ENCODE data around the gene FUS. TPM values are rescaled to one million over a fixed set of nuclear protein-coding genes. Genes with fewer than 3 reads are reported as not detected.
A peak's percentile ranks its signal among the peaks of the same experiment; 100 is the strongest.
"Not testable (repeated sequence)": the region's sequence is repeated elsewhere in the genome, so short reads cannot be mapped to it uniquely, and the experiment has no call there.

The FUS gene
- total and polyA plus RNA-seq, 8 donors, result 69.4 to 379 (median 109) TPM

DNA sequence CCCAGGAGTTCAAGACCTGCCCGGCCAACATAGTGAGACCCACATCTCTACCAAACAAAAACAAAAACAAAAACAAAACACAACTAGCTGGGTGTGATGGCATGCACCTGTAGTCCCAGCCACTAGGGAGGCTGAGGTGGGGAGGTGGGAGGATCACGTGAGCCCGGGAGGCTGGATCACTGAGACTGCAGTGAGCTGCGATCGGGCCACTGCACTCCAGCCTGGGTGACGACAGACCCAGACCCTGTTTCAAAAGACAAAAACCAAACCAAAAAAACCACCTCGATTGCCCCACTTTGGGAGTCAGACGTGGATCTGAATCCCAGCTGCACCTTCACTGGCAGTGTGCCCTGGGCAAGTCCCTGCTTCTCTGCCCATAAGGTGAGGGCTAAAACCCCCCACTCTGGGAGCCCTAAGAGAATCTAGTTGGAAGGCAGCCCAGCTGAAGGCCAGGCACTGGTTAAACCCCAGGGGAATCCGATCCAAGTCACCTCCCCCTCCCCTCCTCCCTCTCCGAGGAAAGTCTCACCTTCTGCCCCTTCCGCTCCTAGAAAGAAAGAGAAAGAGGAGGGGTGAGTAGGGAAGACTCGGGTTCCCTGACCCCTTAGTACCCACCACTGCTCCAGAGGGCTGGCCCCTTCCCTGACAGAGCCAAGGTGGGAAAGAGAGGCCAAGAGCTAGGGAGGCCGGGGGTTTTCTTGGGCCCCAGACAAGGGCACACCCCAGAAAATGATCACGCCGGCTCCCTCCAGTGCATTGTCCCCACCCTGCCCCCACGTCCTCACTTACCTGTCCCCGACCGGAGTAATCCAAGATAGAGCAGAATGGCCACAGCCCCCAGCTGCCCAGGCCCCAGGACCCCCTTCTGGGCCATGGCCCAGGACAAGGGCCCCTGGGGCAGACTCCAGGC is 45.1 kb upstream of the FUS start:
- peak overlapping the region; percentile 89 to 98 (median 94) for H3K27ac ChIP-seq
- TF ChIP-seq, protein P1, sequence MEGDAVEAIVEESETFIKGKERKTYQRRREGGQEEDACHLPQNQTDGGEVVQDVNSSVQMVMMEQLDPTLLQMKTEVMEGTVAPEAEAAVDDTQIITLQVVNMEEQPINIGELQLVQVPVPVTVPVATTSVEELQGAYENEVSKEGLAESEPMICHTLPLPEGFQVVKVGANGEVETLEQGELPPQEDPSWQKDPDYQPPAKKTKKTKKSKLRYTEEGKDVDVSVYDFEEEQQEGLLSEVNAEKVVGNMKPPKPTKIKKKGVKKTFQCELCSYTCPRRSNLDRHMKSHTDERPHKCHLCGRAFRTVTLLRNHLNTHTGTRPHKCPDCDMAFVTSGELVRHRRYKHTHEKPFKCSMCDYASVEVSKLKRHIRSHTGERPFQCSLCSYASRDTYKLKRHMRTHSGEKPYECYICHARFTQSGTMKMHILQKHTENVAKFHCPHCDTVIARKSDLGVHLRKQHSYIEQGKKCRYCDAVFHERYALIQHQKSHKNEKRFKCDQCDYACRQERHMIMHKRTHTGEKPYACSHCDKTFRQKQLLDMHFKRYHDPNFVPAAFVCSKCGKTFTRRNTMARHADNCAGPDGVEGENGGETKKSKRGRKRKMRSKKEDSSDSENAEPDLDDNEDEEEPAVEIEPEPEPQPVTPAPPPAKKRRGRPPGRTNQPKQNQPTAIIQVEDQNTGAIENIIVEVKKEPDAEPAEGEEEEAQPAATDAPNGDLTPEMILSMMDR (IDR thresholded peaks at IDR 0.05), result peak in 1 of 4 donors; percentile 15
- H3K27me3 ChIP-seq, result no peaks in the 10 kb centered on the region
- peak; percentile 47 to 55 (median 49) for ATAC-seq
- no peaks in the 10 kb centered on the region for H3K9me3 ChIP-seq
- H3K4me3 ChIP-seq, result peak overlapping the region; percentile 56 to 87 (median 72)
- DNase-seq, result peak in 5 of 6 donors; percentile 74 to 87 (median 79)
- intact Hi-C loops (cut with DNase I), result no loop called here
- no peak for FAIRE-seq
- WGBS, 2 donors, result 6 to 9% methylated on average over 16 to 18 of the region's 18 CpGs
- H3K4me1 ChIP-seq, result peaks cover 30 to 53% (median 49%) of the 10 kb centered on the region in 3 donors
- H3K36me3 ChIP-seq, result peaks cover 0 to 11% (median 6%) of the 10 kb centered on the region in 3 donors

DNA sequence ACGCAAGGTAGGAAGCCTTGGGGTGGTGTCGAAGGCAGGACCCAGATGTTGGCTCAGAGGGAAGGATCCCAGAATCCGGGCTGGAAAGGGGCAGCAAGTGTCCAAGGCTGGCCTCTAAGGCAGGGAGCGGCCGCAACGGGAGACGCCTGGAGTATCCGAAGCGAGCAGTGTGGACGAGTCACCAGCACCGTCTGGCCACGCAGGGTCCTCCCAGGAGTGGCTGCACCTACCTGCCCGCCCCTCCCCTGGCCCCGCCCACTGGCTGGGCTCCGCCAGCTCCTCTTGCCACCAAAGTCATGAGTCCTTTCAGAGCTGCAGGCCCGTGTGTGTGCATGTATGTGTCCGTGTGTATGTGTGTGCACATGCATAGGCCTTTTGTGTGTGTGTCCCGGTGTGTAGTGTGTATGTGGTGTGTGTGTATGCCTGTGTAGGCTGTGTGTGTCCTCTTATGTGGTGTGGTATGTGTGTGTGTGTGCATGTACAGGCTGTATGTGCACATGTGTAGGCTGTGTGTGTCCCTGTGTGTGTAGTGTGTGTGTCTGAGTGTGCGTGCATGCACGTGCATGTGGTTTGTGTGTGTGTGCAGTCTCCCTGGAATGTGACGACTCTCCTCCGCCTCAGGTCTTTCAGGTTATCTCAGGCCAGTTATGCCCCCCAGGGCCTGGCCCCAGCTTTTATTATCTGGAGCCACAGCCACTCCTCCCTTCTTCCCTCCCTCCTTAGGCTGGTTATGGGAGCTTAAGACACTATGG is 44.2 kb upstream of the FUS start, which contains the start of gene PRSS8:
Gene PRSS8 (minus strand): TSS at position 193 of the 752 bp plus-strand sequence. CDS start 229 bp downstream, outside the sequence.
- DNase-seq (peak; percentile 93 to 98 (median 94)), ATAC-seq (peak; percentile 61 to 75 (median 74)), FAIRE-seq (no peak)
- TF ChIP-seq, protein P1 (IDR thresholded peaks at IDR 0.05), result no peak
- Histone ChIP-seq H3K27ac (peak within 1 kb of the TSS; percentile 89 to 98 (median 94)), H3K9me3 (no peaks in the 10 kb centered on the region), H3K4me3 (peak within 1 kb of the TSS; percentile 56 to 87 (median 72)), H3K36me3 (peaks cover 0 to 11% (median 6%) of the 10 kb centered on the region in 3 donors), H3K27me3 (no peaks in the 10 kb centered on the region), H3K4me1 (peaks cover 23 to 49% (median 41%) of the 10 kb centered on the region in 3 donors)
- WGBS, 2 donors, result 12 to 20% methylated on average over 22 of the region's 22 CpGs
- intact Hi-C loops (cut with DNase I), result no loop called here

DNA sequence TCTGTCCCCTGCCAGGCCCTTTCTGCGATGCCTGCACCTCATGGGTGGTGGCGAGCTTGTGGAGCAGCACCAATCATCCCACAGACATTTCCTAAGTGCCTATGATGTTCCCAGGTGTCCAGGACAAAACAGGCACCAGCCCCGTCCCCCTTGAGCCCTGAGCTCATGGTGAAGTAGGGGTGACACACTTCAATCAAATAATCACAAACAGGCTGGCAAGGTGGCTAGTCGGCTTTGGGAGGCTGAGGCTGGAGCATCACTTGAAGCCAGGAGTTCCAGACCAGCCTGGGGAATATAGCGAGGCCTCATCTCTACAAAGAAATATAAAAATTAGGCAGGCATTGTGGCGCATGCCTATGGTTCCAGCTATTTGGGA is 43.7 kb upstream of the FUS start:
- FAIRE-seq, result no peak
- intact Hi-C loops (cut with DNase I), result no loop called here
- Histone ChIP-seq H3K36me3 (peaks cover 0 to 11% (median 6%) of the 10 kb centered on the region in 3 donors), H3K27me3 (no peaks in the 10 kb centered on the region), H3K4me1 (peaks cover 24 to 49% (median 42%) of the 10 kb centered on the region in 3 donors), H3K27ac (peak overlapping the region in 1 of 4 donors; percentile 94), H3K9me3 (no peaks in the 10 kb centered on the region), H3K4me3 (no peak overlapping the region)
- 73 to 76% methylated on average over 6 of the region's 6 CpGs for WGBS, 2 donors
- TF ChIP-seq, protein P1 (IDR thresholded peaks at IDR 0.05), result no peak
- no peak for ATAC-seq
- DNase-seq, result peak in 1 of 6 donors; percentile 33

DNA sequence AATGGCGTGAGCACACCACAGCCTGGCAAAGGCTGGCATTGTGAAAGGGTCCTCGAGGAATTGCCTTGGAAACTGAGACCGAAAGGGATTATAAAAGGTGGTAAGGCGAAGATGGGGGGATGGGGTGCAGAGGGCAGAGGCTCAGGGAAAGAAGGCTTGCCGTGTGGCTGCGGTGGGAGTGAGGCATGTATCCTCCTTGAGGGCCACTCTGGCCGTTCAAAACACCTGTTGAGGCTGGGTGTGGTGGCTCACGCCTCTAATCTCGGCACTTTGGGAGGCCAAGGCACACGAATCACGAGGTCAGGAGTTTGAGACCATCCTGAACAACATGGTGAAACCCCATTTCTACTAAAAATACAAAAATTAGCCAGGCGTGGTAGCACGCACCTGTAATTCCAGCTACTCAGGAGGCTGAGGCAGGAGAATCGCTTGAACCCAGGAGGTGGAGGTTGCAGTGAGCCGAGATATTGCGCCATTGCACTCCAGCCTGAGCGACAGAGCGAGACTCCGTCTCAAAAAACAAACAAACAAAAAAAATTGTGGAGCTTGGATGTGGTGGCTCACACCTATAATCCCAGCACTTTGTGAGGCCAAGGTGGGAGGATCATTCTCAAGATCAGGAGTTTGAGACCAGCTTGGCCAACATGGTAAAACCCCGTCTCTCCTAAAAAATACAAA is 43.0 kb upstream of the FUS start:
- H3K4me1 ChIP-seq, result peaks cover 22 to 49% (median 40%) of the 10 kb centered on the region in 3 donors
- H3K36me3 ChIP-seq; FAIRE-seq; H3K9me3 ChIP-seq; ATAC-seq; H3K4me3 ChIP-seq; H3K27me3 ChIP-seq; H3K27ac ChIP-seq; intact Hi-C loops (cut with DNase I): not testable (repeated sequence)
- peak in 2 of 6 donors; percentile 24 to 30 for DNase-seq
- WGBS, 2 donors, result 83 to 89% methylated on average over 20 of the region's 20 CpGs
